Inflammatory macrophage treated with lipopolysaccharide for 1 hour (primary cell): ENCODE data around the gene LRRC8B.
"Not testable (repeated sequence)": the region's sequence is repeated elsewhere in the genome, so short reads cannot be mapped to it uniquely, and the experiment has no call there.

Source experiments
- DNase-seq, 2 donors: peaks; one replicate each; pipeline ENCODE4 v3.0.0-alpha.2; 2020 to 2022

Gene LRRC8B

GRCh38 chr1:89524369-89525168, at the start of gene LRRC8B:
TSS of gene LRRC8B (plus strand) at chr1:89524829. CDS start at chr1:89582651, 57,822 bp downstream.
- peak; percentile 72 to 87 for DNase-seq

GRCh38 chr1:89475269-89475668, 49.4 kb upstream of the LRRC8B start:
- no peak for DNase-seq

GRCh38 chr1:89476072-89476471, 48.6 kb upstream of the LRRC8B start:
- DNase-seq = no peak

GRCh38 chr1:89483010-89483756, 41.4 kb upstream of the LRRC8B start:
- DNase-seq = peak; percentile 62 to 95

- no peak for DNase-seq
Measured at GRCh38 chr1:89483757-89484077, 40.9 kb upstream of the LRRC8B start.

GRCh38 chr1:89484092-89485038, 40.3 kb upstream of the LRRC8B start:
- peak; percentile 12 to 19 for DNase-seq

- no peak for DNase-seq
Measured at GRCh38 chr1:89487972-89488371, 36.7 kb upstream of the LRRC8B start.

GRCh38 chr1:89489047-89489729, 35.4 kb upstream of the LRRC8B start:
- peak; percentile 48 for DNase-seq

GRCh38 chr1:89490389-89490788, 34.2 kb upstream of the LRRC8B start:
- no peak for DNase-seq

- DNase-seq = no peak
Measured at GRCh38 chr1:89499320-89499719, 25.3 kb upstream of the LRRC8B start.

- DNase-seq = no peak
Measured at GRCh38 chr1:89502042-89502441, 22.6 kb upstream of the LRRC8B start.

GRCh38 chr1:89502895-89503294, 21.7 kb upstream of the LRRC8B start:
- no peak for DNase-seq

GRCh38 chr1:89503690-89504089, 20.9 kb upstream of the LRRC8B start:
- no peak for DNase-seq

- not testable (repeated sequence) for DNase-seq
Measured at GRCh38 chr1:89510061-89510460, 14.6 kb upstream of the LRRC8B start.

GRCh38 chr1:89512996-89513720, 11.5 kb upstream of the LRRC8B start:
- peak; percentile 87 to 95 for DNase-seq

GRCh38 chr1:89516055-89516454, 8.6 kb upstream of the LRRC8B start:
- peak in 1 of 2 donors; percentile 48 for DNase-seq

- DNase-seq = peak; percentile 68 to 83
Measured at GRCh38 chr1:89518221-89518631, 6.4 kb upstream of the LRRC8B start.

GRCh38 chr1:89519779-89520358, 4.8 kb upstream of the LRRC8B start:
- DNase-seq = peak; percentile 43 to 67

- not testable (repeated sequence) for DNase-seq
Measured at GRCh38 chr1:89521977-89522376, 2.7 kb upstream of the LRRC8B start.

GRCh38 chr1:89523572-89524368, 859 bp upstream of the LRRC8B start:
- no peak for DNase-seq
